NB4 (cell line): Measurements from ENCODE around the gene TMEM95.

Experiments
- CTCF ChIP-seq: IDR thresholded peaks from one replicate; pipeline ENCODE4 v1.5.1; 2012; ENCODE audit warnings: low read depth, low read length
- MAX ChIP-seq: IDR thresholded peaks from 2 replicates; pipeline ENCODE4 v1.6.1; 2011; ENCODE audit warnings: low read depth, low read length
- POLR2A ChIP-seq: IDR thresholded peaks from 2 replicates; pipeline ENCODE4 v1.6.1; 2011; ENCODE audit warnings: mild to moderate bottlenecking; ENCODE audit not compliant: insufficient read length; ENCODE audit errors: extremely low read depth

- TF ChIP-seq CTCF (no peak), MAX (no peak), POLR2A (no peak)
Measured at GRCh38 chr17:7327056-7327455, 27.9 kb upstream of the TMEM95 start.
